GM18909 (cell line): ENCODE measurements around the gene FLT4.

Source experiments
- ATAC-seq: cut with Tn5 transposase; IDR thresholded peaks from one replicate; pipeline ENCODE4 v1.9.1; 2021; ENCODE audit warnings: mild to moderate bottlenecking; ENCODE audit not compliant: unreplicated experiment, poor library complexity

FLT4 gene

GRCh38 chr5:180628211-180628610 lies 21.2 kb downstream of the FLT4 start:
- no peak for ATAC-seq

DNA sequence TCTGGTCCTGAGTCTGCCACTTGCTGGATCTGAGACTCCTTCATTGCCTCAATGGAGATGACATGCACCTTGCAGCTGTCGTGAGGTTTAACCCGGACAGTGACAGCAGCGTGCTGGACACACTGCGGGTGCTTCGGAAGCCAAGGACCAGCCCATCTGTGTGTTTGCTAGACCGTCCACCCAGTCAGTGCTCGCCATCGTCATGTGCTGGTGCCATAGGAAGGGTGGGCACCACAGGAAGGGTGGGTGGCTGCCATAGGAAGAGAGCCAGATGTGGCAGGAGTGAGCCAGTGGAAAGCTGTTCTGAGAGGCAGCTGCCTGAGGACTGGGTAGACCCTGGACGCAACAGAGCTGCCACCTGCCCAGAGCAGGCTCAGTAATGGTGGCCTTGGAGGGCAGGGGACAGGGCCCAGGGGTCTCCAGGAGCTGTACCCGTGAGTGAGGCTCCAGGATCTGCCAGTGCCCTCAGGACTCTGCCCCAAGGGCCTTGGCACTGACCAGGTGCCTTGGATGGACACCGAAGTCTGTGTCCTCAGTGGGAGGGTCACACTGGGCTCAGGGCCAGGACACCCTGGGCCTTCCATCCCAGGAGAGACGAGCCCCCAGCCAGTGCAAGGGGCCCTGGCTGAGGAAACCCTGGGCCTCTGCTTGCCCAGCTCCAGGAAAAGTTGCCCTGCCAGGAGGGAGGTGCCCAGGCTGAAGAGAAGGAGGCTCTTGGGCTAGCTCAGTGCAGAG lies 21.8 kb downstream of the FLT4 start:
- no peak for ATAC-seq

DNA sequence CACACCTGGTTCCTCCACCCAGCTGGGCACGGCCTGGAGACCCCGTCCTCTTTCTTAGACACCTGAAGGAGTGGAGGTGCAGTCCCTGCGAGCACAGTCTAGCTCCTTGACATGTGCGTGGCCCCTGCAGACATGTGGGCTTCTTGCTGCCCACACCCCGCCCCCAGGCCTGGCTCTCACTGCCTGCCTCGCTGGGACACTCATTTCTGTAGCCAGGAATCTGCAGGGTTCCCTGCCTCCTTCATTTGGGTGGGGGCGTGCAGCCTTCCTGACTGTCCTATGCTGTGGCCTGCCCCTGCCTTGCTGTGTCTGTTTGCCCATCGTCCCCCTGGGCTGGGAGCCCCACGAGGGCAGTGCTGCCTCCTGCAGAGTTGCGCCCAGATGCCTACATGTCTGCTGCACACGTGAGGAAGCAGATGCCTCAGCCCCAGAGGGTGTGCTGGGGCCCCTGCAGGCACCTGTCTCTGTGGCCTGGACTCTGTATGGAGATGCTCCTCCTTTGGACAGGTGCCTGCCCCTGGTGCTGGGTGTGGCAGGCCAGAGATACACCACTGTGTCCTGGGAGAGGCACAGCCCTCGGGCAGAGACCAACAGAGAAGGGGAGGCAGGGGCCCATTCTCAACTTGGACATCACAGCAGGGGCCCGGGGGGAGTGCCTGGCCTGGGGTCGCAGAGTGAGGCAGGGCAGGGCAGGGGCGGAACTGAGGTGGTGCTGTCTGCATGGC lies 22.6 kb downstream of the FLT4 start:
- ATAC-seq = no peak

- no peak for ATAC-seq
Observed at GRCh38 chr5:180625791-180626660, 23.4 kb downstream of the FLT4 start.

DNA sequence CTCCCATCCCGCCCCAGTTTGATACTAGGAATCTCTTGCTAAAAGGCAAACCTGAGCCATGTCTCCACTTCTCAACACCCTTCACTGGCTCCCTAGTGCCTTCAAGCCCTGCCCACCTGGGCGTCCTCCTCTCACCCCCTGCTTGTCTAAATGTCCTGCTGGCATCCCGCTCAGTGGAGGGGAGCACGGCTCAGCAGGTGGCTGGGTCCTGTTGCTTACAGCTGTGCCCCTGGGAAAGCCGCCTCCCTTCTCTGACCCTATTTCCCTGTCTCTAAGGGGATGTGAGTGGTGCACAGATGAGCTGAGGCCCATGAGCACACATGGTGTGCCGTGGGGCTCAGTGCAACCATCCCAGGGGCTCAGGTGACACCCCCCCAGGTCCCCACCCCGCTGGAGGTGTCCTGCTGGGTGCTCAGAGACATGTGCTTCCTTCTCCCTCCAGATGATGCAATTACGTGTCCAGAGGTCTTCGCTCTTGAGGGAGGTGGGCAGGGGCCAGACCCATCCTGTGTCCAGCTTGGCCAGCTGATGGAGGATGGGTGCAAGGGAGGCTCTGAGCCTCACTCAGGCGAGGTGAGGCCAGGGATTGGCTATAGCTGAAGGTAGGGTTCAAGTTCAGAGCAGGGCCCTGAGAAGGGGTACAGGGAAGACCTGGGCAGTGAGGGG lies 24.1 kb downstream of the FLT4 start:
- no peak for ATAC-seq

DNA sequence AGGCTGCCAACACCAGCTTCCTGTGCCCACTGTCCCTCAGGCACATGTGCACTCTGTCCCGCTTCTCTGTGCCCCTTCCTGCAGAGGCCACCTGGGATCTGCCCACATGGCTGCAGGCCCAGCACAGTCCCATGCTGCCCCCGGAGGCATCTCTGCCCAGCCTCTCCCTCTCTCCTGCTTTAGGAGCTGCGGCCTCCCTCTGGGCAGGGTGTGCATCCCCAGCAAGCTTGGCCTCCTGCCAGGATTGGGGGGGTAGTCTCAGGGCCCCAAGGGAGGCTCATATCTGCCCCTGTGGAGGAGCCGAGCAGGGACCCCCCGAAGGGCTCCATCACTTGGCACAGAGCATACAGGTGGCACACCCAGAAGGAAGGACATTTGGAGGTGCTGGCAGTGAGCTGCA lies 24.8 kb downstream of the FLT4 start:
- ATAC-seq = no peak

- ATAC-seq = no peak
Observed at GRCh38 chr5:180623844-180624243, 25.6 kb downstream of the FLT4 start.

DNA sequence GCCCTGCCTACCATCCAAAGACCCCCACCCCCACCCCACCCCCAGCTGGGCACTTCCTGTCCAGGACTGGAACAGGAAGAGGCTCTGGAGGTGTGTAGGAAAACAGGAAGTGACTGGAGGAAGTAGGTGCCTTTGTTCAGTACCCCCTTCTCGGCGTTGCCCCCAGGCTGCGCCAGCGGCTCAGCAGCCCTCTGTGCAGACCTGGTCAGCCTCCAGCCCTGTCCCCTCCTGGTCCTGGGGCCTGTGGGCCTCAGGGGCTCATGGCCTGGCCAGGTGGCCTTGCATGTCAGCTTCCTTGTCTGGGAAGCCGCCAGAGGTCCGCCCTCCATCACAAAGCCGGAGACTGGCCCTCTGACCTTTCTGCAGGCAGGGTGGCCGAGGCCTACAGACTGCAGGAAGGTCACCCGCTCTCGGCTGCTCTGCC lies 26.0 kb downstream of the FLT4 start:
- no peak for ATAC-seq

- no peak for ATAC-seq
Observed at GRCh38 chr5:180622910-180623309, 26.5 kb downstream of the FLT4 start.

- ATAC-seq = no peak
Observed at GRCh38 chr5:180621311-180621710, 28.1 kb downstream of the FLT4 start.

DNA sequence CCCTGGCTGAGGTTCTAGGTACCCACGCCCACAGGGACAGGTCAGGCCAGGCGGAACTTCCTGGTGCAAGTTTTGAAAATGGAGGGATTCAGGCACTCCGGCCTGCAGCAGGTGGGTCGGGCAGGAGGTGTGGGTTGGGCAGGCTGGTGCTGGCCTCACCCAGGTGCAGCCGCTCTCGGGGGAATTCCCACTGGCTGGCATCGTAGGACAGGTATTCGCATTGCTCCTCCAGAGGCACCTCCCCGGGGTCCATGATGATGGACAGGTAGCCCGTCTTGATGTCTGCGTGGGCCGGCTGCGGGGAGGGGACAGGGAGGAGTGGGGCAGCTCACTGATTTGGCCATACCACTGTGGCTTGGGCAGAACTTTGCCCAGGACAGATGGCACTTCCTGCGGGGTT lies 29.4 kb downstream of the FLT4 start:
- ATAC-seq = no peak

DNA sequence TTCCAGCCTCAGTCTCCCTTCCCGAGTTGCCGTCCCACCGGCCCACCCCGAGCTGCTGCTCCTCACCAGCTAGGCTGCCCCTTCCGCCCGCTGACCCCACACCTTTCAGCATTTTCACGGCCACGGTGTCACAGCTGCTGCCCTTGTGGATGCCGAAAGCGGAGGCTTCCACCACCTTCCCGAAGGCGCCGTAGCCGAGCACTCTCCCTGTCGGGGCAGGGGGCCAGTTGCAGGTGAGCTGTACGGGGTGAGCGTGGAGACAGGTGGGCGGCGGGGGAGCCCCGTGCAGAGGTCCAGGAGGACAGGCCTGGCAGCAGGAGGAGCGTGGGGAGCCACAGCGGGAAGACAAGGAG lies 29.9 kb downstream of the FLT4 start:
- ATAC-seq = no peak

- ATAC-seq = no peak
Observed at GRCh38 chr5:180618829-180619562, 30.4 kb downstream of the FLT4 start.

DNA sequence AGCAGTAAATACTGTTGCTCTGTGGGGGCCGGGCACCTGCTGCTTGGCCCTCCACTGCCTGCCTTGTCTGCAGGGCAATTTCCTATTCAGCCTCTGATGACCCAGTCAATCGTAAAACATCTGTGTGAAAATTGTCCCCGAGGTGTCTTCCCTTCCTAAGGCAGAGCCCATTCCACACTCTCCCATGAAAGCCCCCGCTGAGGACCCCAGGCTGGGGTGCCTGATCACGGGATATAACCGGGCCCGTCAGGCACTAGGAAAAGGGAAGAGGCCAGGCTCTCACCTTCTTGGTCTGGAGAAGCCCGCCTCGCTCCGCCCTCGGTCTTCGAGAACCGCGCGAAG lies 30.9 kb downstream of the FLT4 start:
- no peak for ATAC-seq

- no peak for ATAC-seq
Observed at GRCh38 chr5:180613814-180614188, 35.6 kb downstream of the FLT4 start.

- ATAC-seq = no peak
Observed at GRCh38 chr5:180613188-180613813, 36.1 kb downstream of the FLT4 start.

GRCh38 chr5:180612683-180613082 lies 36.7 kb downstream of the FLT4 start:
- ATAC-seq = no peak

DNA sequence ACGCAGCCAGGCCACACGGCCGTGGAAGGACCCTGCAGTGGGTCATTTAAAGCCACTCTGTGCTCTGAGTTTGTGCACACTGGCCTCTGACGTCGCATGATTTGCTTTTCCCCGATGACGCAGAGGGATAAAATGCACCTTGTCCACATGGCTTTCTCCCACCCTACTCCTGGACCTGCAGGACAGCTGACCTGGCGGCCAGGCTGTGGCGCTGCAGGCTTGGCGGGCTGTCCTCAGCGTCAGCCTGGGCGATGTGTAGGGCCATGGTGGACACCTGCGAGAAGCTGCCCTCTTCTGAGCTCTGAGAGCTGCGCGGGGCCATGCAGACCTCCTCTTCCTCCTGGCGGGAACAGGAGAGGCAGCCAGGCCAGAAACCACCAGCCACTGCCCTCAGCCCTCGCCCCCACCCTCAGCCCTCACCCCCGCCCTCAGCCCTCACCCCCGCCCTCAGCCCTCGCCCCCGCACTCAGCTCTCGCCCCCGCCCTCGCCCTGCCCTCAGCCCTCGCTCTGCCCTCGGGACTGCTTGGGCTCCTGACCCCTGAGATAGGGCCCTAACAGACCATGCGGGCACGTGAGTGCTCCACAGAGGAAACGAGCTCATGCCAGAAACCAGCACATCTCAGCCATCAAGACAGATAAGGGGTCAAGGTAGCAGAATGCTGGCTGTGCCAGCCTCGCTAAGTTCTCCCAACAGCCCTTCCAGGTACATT lies 38.1 kb downstream of the FLT4 start:
- ATAC-seq = no peak
